Loucy (cell line): ENCODE results near the gene LAMA5.

Source experiments
- H2AFZ ChIP-seq: fragments of 200-600 bp; sonication (generic); 2 replicates; pipeline ENCODE4 v1.6.0; 2016; ENCODE audit warnings: antibody characterized with exemption, mild to moderate bottlenecking, low read length, moderate library complexity
- H3F3A ChIP-seq: fragments of 200-600 bp; 2 replicates; pipeline ENCODE4 v1.6.0; 2016; ENCODE audit warnings: antibody characterized with exemption, low read depth, mild to moderate bottlenecking
- H3K27me3 ChIP-seq: fragments of 200-600 bp; sonication (generic); 2 replicates; pipeline ENCODE4 v1.6.1; 2014; ENCODE audit warnings: low read length, mild to moderate bottlenecking; ENCODE audit not compliant: insufficient read depth, poor library complexity, severe bottlenecking
- H3K36me3 ChIP-seq: fragments of 200-600 bp; sonication (generic); 2 replicates; pipeline ENCODE4 v1.6.1; 2016; ENCODE audit warnings: low read length; ENCODE audit not compliant: insufficient read depth
- H3K4me1 ChIP-seq: fragments of 200-600 bp; sonication (generic); 2 replicates; pipeline ENCODE4 v1.5.1; 2014; ENCODE audit warnings: low read length, mild to moderate bottlenecking; ENCODE audit not compliant: insufficient read depth, poor library complexity, severe bottlenecking
- H3K4me2 ChIP-seq: fragments of 200-600 bp; sonication (generic); 2 replicates; pipeline ENCODE4 v1.6.0; 2014; ENCODE audit warnings: antibody characterized with exemption, low read length, low read depth, mild to moderate bottlenecking; ENCODE audit not compliant: poor library complexity, severe bottlenecking
- H3K4me3 ChIP-seq: fragments of 200-600 bp; sonication (generic); 2 replicates; pipeline ENCODE4 v1.5.1; 2014; ENCODE audit warnings: low read length, mild to moderate bottlenecking, mixed read lengths; ENCODE audit not compliant: poor library complexity, severe bottlenecking
- H3K79me2 ChIP-seq: fragments of 200-600 bp; sonication (generic); 2 replicates; pipeline ENCODE4 v1.6.1; 2014; ENCODE audit warnings: low read length; ENCODE audit not compliant: insufficient read depth
- H3K9ac ChIP-seq: fragments of 200-600 bp; sonication (generic); 2 replicates; pipeline ENCODE4 v1.6.0; 2014; ENCODE audit warnings: mild to moderate bottlenecking, low read depth, low read length, moderate library complexity; ENCODE audit not compliant: poor library complexity, severe bottlenecking
- H3K9me2 ChIP-seq: fragments of 200-600 bp; sonication (generic); replicated peaks from 2 replicates; pipeline ENCODE4 v1.6.1; 2016; ENCODE audit warnings: low read depth, low read length, mixed read lengths
- H3K9me3 ChIP-seq: fragments of 200-600 bp; sonication (generic); 2 replicates; pipeline ENCODE4 v1.6.1; 2014; ENCODE audit warnings: mild to moderate bottlenecking, antibody characterized with exemption, low read length, low read depth; ENCODE audit not compliant: insufficient read depth
- H4K20me1 ChIP-seq: fragments of 200-600 bp; sonication (generic); 2 replicates; pipeline ENCODE4 v1.6.0; 2014; ENCODE audit warnings: antibody characterized with exemption, low read length, mild to moderate bottlenecking; ENCODE audit not compliant: insufficient read depth, poor library complexity, severe bottlenecking
- CTCF ChIP-seq: fragments of 200-600 bp; sonication (generic); conservative IDR thresholded peaks from 2 replicates; pipeline ENCODE4 v1.5.1; 2014; ENCODE audit warnings: mild to moderate bottlenecking, antibody characterized with exemption, low read length
- EZH2phosphoT487 ChIP-seq: fragments of 200-600 bp; IDR thresholded peaks from 2 replicates; pipeline ENCODE4 v1.6.1; 2018; ENCODE audit warnings: antibody characterized with exemption, mild to moderate bottlenecking, moderate library complexity, borderline replicate concordance

LAMA5 gene

GRCh38 chr20:62386383-62387218 lies 19.5 kb upstream of the LAMA5 start, which contains the start of gene RPS21:
Gene RPS21 (plus strand): TSS chr20:62387103. CDS start chr20:62387339, 236 bp downstream.
- Histone ChIP-seq H3F3A (no peaks in the 10 kb centered on the region; the same call in 1 of the 2 replicates), H3K4me3 (peak within 1 kb of the TSS; percentile 98), H3K9me2 (no peaks in the 10 kb centered on the region), H3K9ac (peak within 1 kb of the TSS; percentile 98), H3K36me3 (peaks cover 21% of the 10 kb centered on the region; the same call in 1 of the 2 replicates), H3K4me1 (peaks cover 26% of the 10 kb centered on the region), H4K20me1 (peaks cover 40% of the 10 kb centered on the region), H3K9me3 (no peaks in the 10 kb centered on the region), H3K27me3 (peaks cover 5% of the 10 kb centered on the region), H2AFZ (peak within 1 kb of the TSS; percentile 68), H3K4me2 (peak within 1 kb of the TSS; percentile 94), H3K79me2 (peaks cover 65% of the 10 kb centered on the region)
- TF ChIP-seq CTCF (no peak), EZH2phosphoT487 (no peak)

- peaks cover 12% of the 10 kb centered on the region for H3K4me1 ChIP-seq
- H3K79me2 ChIP-seq, result peaks cover 33% of the 10 kb centered on the region
- peaks cover 13% of the 10 kb centered on the region for H4K20me1 ChIP-seq
- H3K9ac ChIP-seq, result no peak overlapping the region
- H3F3A ChIP-seq, result no peaks in the 10 kb centered on the region
- H3K27me3 ChIP-seq, result peaks cover 5% of the 10 kb centered on the region
- TF ChIP-seq EZH2phosphoT487 (no peak), CTCF (peak; percentile 83)
- H3K36me3 ChIP-seq, result no peaks in the 10 kb centered on the region
- no peak overlapping the region for H2AFZ ChIP-seq
- H3K4me3 ChIP-seq, result no peak overlapping the region
- H3K9me3 ChIP-seq, result no peaks in the 10 kb centered on the region
- no peaks in the 10 kb centered on the region for H3K9me2 ChIP-seq
- no peak overlapping the region for H3K4me2 ChIP-seq
Observed at GRCh38 chr20:62382306-62383198, 15.4 kb upstream of the LAMA5 start.

GRCh38 chr20:62381842-62382241 lies 14.7 kb upstream of the LAMA5 start:
- H3K27me3 ChIP-seq, result no peaks in the 10 kb centered on the region
- TF ChIP-seq CTCF (no peak), EZH2phosphoT487 (no peak)
- H3F3A ChIP-seq, result no peaks in the 10 kb centered on the region
- peaks cover 10% of the 10 kb centered on the region for H4K20me1 ChIP-seq
- no peak overlapping the region for H3K4me2 ChIP-seq
- H3K79me2 ChIP-seq, result peaks cover 25% of the 10 kb centered on the region
- H3K9me3 ChIP-seq, result no peaks in the 10 kb centered on the region
- H3K9ac ChIP-seq, result no peak overlapping the region
- no peaks in the 10 kb centered on the region for H3K9me2 ChIP-seq
- H3K4me3 ChIP-seq, result no peak overlapping the region
- H3K4me1 ChIP-seq, result peaks cover 12% of the 10 kb centered on the region
- H3K36me3 ChIP-seq, result no peaks in the 10 kb centered on the region
- no peak overlapping the region for H2AFZ ChIP-seq
